H9 (cell line): Measurements from ENCODE around the gene ATG2B. TPM values are rescaled to one million over a fixed set of nuclear protein-coding genes. Genes with fewer than 3 reads are reported as not detected.
A peak's percentile ranks its signal among the peaks of the same experiment; 100 is the strongest.

ENCODE experiments used
- DNase-seq: peaks from one replicate; pipeline ENCODE4 v3.0.0-alpha.2; 2017
- H2AFZ ChIP-seq: one replicate; pipeline ENCODE4 v1.6.1; 2013; ENCODE audit warnings: mild to moderate bottlenecking, low read length, control low read depth, moderate library complexity
- H2AK5ac ChIP-seq: 2 replicates; pipeline ENCODE4 v1.6.1; 2013; ENCODE audit warnings: low read length, control low read depth, mixed read lengths; ENCODE audit not compliant: insufficient read length
- H2BK120ac ChIP-seq: one replicate; pipeline ENCODE4 v1.6.1; 2013; ENCODE audit warnings: low read depth, mild to moderate bottlenecking, low read length, control low read depth, inconsistent platforms; ENCODE audit not compliant: poor library complexity, severe bottlenecking
- H2BK12ac ChIP-seq: 2 replicates; pipeline ENCODE4 v1.6.1; 2013; ENCODE audit warnings: low read length, control low read depth, mixed read lengths, low read depth; ENCODE audit not compliant: insufficient read length
- H2BK15ac ChIP-seq: 2 replicates; pipeline ENCODE4 v1.6.1; 2013; ENCODE audit warnings: low read depth, low read length, control low read depth
- H2BK20ac ChIP-seq: one replicate; pipeline ENCODE4 v1.6.1; 2013; ENCODE audit warnings: low read depth, mild to moderate bottlenecking, low read length, control low read depth, inconsistent platforms; ENCODE audit not compliant: poor library complexity, severe bottlenecking
- H2BK5ac ChIP-seq: 2 replicates; pipeline ENCODE4 v1.6.1; 2013; ENCODE audit warnings: low read length, control low read depth, mixed read lengths; ENCODE audit not compliant: insufficient read length
- H3K14ac ChIP-seq: 2 replicates; pipeline ENCODE4 v1.6.1; 2013; ENCODE audit warnings: low read length, control low read depth; ENCODE audit not compliant: insufficient read depth
- H3K18ac ChIP-seq: 2 replicates; pipeline ENCODE4 v1.6.1; 2013; ENCODE audit warnings: low read depth, mild to moderate bottlenecking, mixed read lengths, low read length, control low read depth; ENCODE audit not compliant: insufficient read length
- H3K23ac ChIP-seq: 2 replicates; pipeline ENCODE4 v1.6.1; 2013; ENCODE audit warnings: low read length, control low read depth, mixed read lengths, low read depth; ENCODE audit not compliant: insufficient read length
- H3K23me2 ChIP-seq: 2 replicates; pipeline ENCODE4 v1.6.1; 2013; ENCODE audit warnings: low read depth, mild to moderate bottlenecking, mixed read lengths, low read length, control low read depth; ENCODE audit not compliant: insufficient read length, poor library complexity, severe bottlenecking
- H3K27ac ChIP-seq: 2 replicates; pipeline ENCODE4 v1.5.1; 2013; ENCODE audit warnings: low read length, control low read depth, mixed read lengths, low read depth; ENCODE audit not compliant: insufficient read length
- H3K27me3 ChIP-seq: 2 replicates; pipeline ENCODE4 v1.6.1; 2013; ENCODE audit warnings: low read length, control low read depth, inconsistent platforms; ENCODE audit not compliant: insufficient read depth
- H3K4ac ChIP-seq: 2 replicates; pipeline ENCODE4 v1.6.1; 2013; ENCODE audit warnings: low read depth, mild to moderate bottlenecking, control low read depth, inconsistent platforms, low read length, moderate library complexity
- H3K4me1 ChIP-seq: 2 replicates; pipeline ENCODE4 v1.6.1; 2013; ENCODE audit warnings: low read length, control low read depth, inconsistent platforms; ENCODE audit not compliant: insufficient read depth
- H3K4me2 ChIP-seq: 2 replicates; pipeline ENCODE4 v1.6.1; 2013; ENCODE audit warnings: low read length, control low read depth, mixed read lengths; ENCODE audit not compliant: insufficient read length, insufficient read depth
- H3K56ac ChIP-seq: 2 replicates; pipeline ENCODE4 v1.6.1; 2013; ENCODE audit warnings: low read depth, mild to moderate bottlenecking, mixed read lengths, low read length, control low read depth; ENCODE audit not compliant: insufficient read length
- H3K79me1 ChIP-seq: 2 replicates; pipeline ENCODE4 v1.6.1; 2013; ENCODE audit warnings: low read depth, mild to moderate bottlenecking, moderate library complexity, low read length, control low read depth, inconsistent platforms; ENCODE audit not compliant: insufficient read depth, poor library complexity, severe bottlenecking
- H3K79me2 ChIP-seq: 2 replicates; pipeline ENCODE4 v1.6.1; 2013; ENCODE audit warnings: low read length, control low read depth, inconsistent platforms; ENCODE audit not compliant: insufficient read depth
- H3K9ac ChIP-seq: 2 replicates; pipeline ENCODE4 v1.6.1; 2013; ENCODE audit warnings: low read length, control low read depth, mixed read lengths; ENCODE audit not compliant: insufficient read length; ENCODE audit errors: extremely low read depth
- H3K9me3 ChIP-seq: one replicate; pipeline ENCODE4 v1.6.1; 2013; ENCODE audit warnings: low read depth, low read length, inconsistent platforms; ENCODE audit not compliant: control insufficient read depth
- H3T11ph ChIP-seq: one replicate; pipeline ENCODE4 v1.6.1; 2013; ENCODE audit warnings: mild to moderate bottlenecking, low read length, control low read depth, inconsistent platforms
- H4K20me1 ChIP-seq: one replicate; pipeline ENCODE4 v1.6.1; 2013; ENCODE audit not compliant: control insufficient read depth, insufficient read length, insufficient read depth
- H4K5ac ChIP-seq: 2 replicates; pipeline ENCODE4 v1.6.1; 2013; ENCODE audit warnings: low read depth, mild to moderate bottlenecking, mixed read lengths, low read length, control low read depth; ENCODE audit not compliant: insufficient read length
- H4K8ac ChIP-seq: replicated peaks from 2 replicates; pipeline ENCODE4 v1.6.1; 2013; ENCODE audit warnings: low read length, control low read depth, mixed read lengths, low read depth; ENCODE audit not compliant: insufficient read length
- H4K91ac ChIP-seq: 2 replicates; pipeline ENCODE4 v1.6.1; 2013; ENCODE audit warnings: low read depth, mild to moderate bottlenecking, moderate library complexity, mixed read lengths, low read length, control low read depth; ENCODE audit not compliant: insufficient read length
- H3K27ac Mint-ChIP-seq, 3 experiments: 2 replicates in 2 of 3; 3 replicates in 1 of 3; pipeline ENCODE4 v1.8.0; 2020 to 2021; ENCODE audit warnings: mixed read lengths in 3 of 3, mild to moderate bottlenecking in 1 of 3, moderate library complexity in 1 of 3
- H3K27me3 Mint-ChIP-seq: 2 replicates; pipeline ENCODE4 v1.8.0; 2021; ENCODE audit warnings: low read depth, mild to moderate bottlenecking, moderate library complexity, mixed read lengths
- H3K36me3 Mint-ChIP-seq, 3 experiments: 2 replicates in 2 of 3; 3 replicates in 1 of 3; pipeline ENCODE4 v1.8.0; 2020 to 2021; ENCODE audit warnings: low read depth in 3 of 3, mixed read lengths in 3 of 3; ENCODE audit not compliant: insufficient read depth in 1 of 3
- H3K4me1 Mint-ChIP-seq, 2 experiments: 2 replicates each; pipeline ENCODE4 v1.8.0; 2020; ENCODE audit warnings: mixed read lengths in 2 of 2
- H3K4me3 Mint-ChIP-seq, 2 experiments: 2 replicates in 1 of 2; 3 replicates in 1 of 2; pipeline ENCODE4 v1.8.0; 2020 to 2021; ENCODE audit warnings: mild to moderate bottlenecking in 2 of 2, mixed read lengths in 2 of 2, moderate library complexity in 1 of 2
- H3K9me3 Mint-ChIP-seq, 2 experiments: 2 replicates in 1 of 2; 3 replicates in 1 of 2; pipeline ENCODE4 v1.8.0; 2020; ENCODE audit warnings: mild to moderate bottlenecking in 2 of 2, mixed read lengths in 2 of 2, moderate library complexity in 1 of 2
- CTCF ChIP-seq: fragments of 200-600 bp; sonication (generic); conservative IDR thresholded peaks from 3 replicates; pipeline ENCODE4 v1.8.0; 2021; ENCODE audit warnings: antibody characterized with exemption, mild to moderate bottlenecking
- WGBS: extraction: QIAGEN DNeasy Blood & Tissue Kit; methylation state at CpG from one replicate; pipeline ENCODE4 v1.1.7; 2013; ENCODE audit warnings: missing lambda C conversion rate, low lambda C conversion rate, mixed read lengths; ENCODE audit not compliant: insufficient read length; ENCODE audit errors: extremely low coverage; 5-methylcytosine and 5-hydroxymethylcytosine counted together
- total RNA-seq: library from RNA; stranded (reverse); gene quantifications from 2 replicates; pipeline ENCODE4 v1.2.1, GENCODE V29; 2021

ATG2B gene
- total RNA-seq, 1 experiment from 2014 or later, result 12.6 TPM

- no peak overlapping the region for H3K56ac ChIP-seq
- H3K79me2 ChIP-seq, result peaks cover 13% of the 10 kb centered on the region; the same call in 1 of the 2 replicates
- Mint-ChIP-seq H3K9me3 (no peaks in the 10 kb centered on the region), H3K27ac (peak overlapping the region in 1 of 3 experiments; percentile 2; a peak in 3 of 7 replicates), H3K36me3 (peaks cover 0 to 7% (median 0%) of the 10 kb centered on the region in 3 experiments; a peak in 2 of 7 replicates), H3K4me1 (peaks cover 17 to 38% of the 10 kb centered on the region in 2 experiments), H3K27me3 (no peaks in the 10 kb centered on the region), H3K4me3 (no peak overlapping the region)
- H2AK5ac ChIP-seq, result no peak overlapping the region
- no peak overlapping the region for H3K4me2 ChIP-seq
- H2BK15ac ChIP-seq, result no peak overlapping the region
- H2BK20ac ChIP-seq, result no peak overlapping the region
- H3K27ac ChIP-seq, result no peak overlapping the region
- H2BK120ac ChIP-seq, result no peak overlapping the region
- peaks cover 2% of the 10 kb centered on the region for H3K23me2 ChIP-seq
- no peak overlapping the region for H3K9ac ChIP-seq
- H3K27me3 ChIP-seq, result no peaks in the 10 kb centered on the region
- no peak overlapping the region for H3K14ac ChIP-seq
- no peak overlapping the region for H2AFZ ChIP-seq
- WGBS, result no CpG with 5 or more reads among the region's 3 CpGs
- peaks cover 2% of the 10 kb centered on the region; the same call in 1 of the 2 replicates for H3K4me1 ChIP-seq
- H3K4ac ChIP-seq, result no peak overlapping the region
- H4K91ac ChIP-seq, result no peak overlapping the region
- no peak overlapping the region for H3K18ac ChIP-seq
- H3K23ac ChIP-seq, result no peak overlapping the region
- 0 out of 3 replicates have a peak, but pooled peaks have one; percentile 16 for TF ChIP-seq CTCF
- H3T11ph ChIP-seq, result no peak overlapping the region
- H2BK12ac ChIP-seq, result no peak overlapping the region
- no peak overlapping the region for H2BK5ac ChIP-seq
- H3K79me1 ChIP-seq, result peaks cover 3% of the 10 kb centered on the region
- no peak overlapping the region for H4K5ac ChIP-seq
- no peak overlapping the region for H4K8ac ChIP-seq
- H3K9me3 ChIP-seq, result no peaks in the 10 kb centered on the region
- DNase-seq, result no peak
- H4K20me1 ChIP-seq, result no peaks in the 10 kb centered on the region
These were observed 5.9 kb downstream of the ATG2B start for GRCh38 chr14:96357216-96357615.
